ENCODE data around the gene LEMD1. TPM values are rescaled to one million over a fixed set of nuclear protein-coding genes. Genes with fewer than 3 reads are reported as not detected.
A peak's percentile ranks its signal among the peaks of the same experiment; 100 is the strongest.

Gene LEMD1
- total RNA-seq, 1 donor from 2014 or later: 15.0 TPM

DNA sequence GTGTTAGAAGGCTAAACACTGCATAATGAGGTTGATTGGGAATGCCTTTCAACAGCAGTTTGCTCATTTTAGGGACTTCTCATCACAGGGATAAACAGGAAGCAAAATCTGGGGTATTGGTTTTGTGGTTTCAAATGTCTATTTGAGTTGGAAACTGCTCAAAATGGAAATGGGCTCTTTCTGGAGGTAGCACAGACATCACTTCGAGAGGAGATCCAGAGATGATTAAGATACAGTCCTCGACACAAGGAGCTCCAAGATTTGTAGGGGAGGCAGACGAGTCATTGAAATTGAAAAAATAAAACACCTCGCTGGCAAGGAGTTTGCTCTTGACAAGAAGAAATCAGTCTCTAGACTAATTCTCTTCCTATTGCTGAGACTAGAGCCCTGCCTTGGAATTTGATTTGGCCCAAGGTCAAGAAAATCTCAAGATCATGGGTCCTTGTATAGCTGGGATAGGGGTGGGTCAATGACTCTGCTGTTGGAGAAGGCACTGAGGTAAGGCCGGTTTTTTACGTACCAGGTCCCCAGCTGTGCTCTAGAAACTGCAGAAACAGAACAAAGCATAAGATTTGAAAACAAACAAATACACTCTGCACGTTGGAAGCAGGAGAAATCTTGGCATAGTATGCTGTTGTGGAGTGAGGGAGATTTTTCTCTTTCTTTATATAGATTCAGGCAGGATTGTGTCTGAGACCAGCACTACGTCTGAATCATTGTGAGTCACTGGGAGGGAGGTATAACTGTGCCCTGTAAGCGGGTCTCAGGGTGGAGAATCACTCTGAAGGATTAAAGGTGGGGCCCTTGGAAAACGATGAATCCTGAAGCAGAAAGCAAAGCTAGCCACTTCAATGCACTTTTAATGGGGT, 47.4 kb downstream of the LEMD1 start:
- Histone ChIP-seq H4K20me1 (ENCODE audit: low read depth) (no peaks in the 10 kb centered on the region), H3K79me2 (ENCODE audit: low read depth) (no peaks in the 10 kb centered on the region), H2AFZ (replicated peaks) (no peak overlapping the region), H3K4me1 (peaks cover 44% of the 10 kb centered on the region), H3K4me2 (no peak overlapping the region), H3K36me3 (no peaks in the 10 kb centered on the region), H3K9me3 (ENCODE audit: low read depth) (no peaks in the 10 kb centered on the region), H3K27ac (no peak overlapping the region), H3K9ac (no peak overlapping the region), H3F3A (ENCODE audit: low read depth) (peaks cover 13% of the 10 kb centered on the region), H3K4me3 (no peak overlapping the region), H3K27me3 (no peaks in the 10 kb centered on the region)
- Mint-ChIP-seq H3K4me1 (peaks cover 48% of the 10 kb centered on the region), H3K9me3 (no peaks in the 10 kb centered on the region), H3K4me3 (no peak overlapping the region), H3K27ac (no peak overlapping the region), H3K36me3 (peaks cover 3% of the 10 kb centered on the region), H3K27me3 (ENCODE audit: insufficient read depth, low read depth) (peaks cover 2% of the 10 kb centered on the region)
- TF ChIP-seq EZH2phosphoT487 (IDR thresholded peaks at IDR 0.05): no peak
- TF ChIP-seq EZH2 (IDR thresholded peaks at IDR 0.05): no peak
- TF ChIP-seq, protein P1, sequence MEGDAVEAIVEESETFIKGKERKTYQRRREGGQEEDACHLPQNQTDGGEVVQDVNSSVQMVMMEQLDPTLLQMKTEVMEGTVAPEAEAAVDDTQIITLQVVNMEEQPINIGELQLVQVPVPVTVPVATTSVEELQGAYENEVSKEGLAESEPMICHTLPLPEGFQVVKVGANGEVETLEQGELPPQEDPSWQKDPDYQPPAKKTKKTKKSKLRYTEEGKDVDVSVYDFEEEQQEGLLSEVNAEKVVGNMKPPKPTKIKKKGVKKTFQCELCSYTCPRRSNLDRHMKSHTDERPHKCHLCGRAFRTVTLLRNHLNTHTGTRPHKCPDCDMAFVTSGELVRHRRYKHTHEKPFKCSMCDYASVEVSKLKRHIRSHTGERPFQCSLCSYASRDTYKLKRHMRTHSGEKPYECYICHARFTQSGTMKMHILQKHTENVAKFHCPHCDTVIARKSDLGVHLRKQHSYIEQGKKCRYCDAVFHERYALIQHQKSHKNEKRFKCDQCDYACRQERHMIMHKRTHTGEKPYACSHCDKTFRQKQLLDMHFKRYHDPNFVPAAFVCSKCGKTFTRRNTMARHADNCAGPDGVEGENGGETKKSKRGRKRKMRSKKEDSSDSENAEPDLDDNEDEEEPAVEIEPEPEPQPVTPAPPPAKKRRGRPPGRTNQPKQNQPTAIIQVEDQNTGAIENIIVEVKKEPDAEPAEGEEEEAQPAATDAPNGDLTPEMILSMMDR (IDR thresholded peaks at IDR 0.05): no peak
- DNase-seq (ENCODE audit: low spot score): no peak

DNA sequence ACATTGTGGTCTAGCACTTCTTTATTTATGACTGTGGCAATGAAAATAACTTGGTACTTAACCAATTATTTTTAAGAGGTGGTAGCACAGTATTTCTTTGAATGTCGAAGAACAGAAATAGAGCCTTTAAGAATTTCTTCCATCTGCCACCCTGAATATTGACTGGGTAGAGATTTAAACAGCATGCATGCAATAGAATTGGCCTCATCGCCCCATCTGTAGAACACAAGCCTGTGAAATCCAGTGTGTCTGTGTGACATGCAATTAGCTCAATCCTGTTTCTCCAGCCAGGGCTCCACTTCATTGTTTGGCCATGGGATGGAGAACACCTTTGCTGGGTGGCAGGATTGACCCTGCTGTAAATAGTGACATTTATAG, 48.1 kb downstream of the LEMD1 start:
- no peak for DNase-seq (ENCODE audit: low spot score)
- H3K36me3 Mint-ChIP-seq: no peaks in the 10 kb centered on the region
- no peak overlapping the region for H3K4me3 Mint-ChIP-seq
- no peaks in the 10 kb centered on the region for H3K9me3 Mint-ChIP-seq
- no peak overlapping the region for H3K4me2 ChIP-seq
- H2AFZ ChIP-seq (replicated peaks): no peak overlapping the region
- no peak overlapping the region for H3K27ac Mint-ChIP-seq
- H3K36me3 ChIP-seq: no peaks in the 10 kb centered on the region
- H3K4me3 ChIP-seq: no peak overlapping the region
- TF ChIP-seq EZH2phosphoT487 (IDR thresholded peaks at IDR 0.05) (no peak), EZH2 (IDR thresholded peaks at IDR 0.05) (no peak)
- TF ChIP-seq, protein P1 (IDR thresholded peaks at IDR 0.05): no peak
- peaks cover 14% of the 10 kb centered on the region for H3F3A ChIP-seq (ENCODE audit: low read depth)
- peaks cover 2% of the 10 kb centered on the region for H3K27me3 Mint-ChIP-seq (ENCODE audit: insufficient read depth, low read depth)
- no peaks in the 10 kb centered on the region for H4K20me1 ChIP-seq (ENCODE audit: low read depth)
- H3K4me1 Mint-ChIP-seq: peaks cover 48% of the 10 kb centered on the region
- peaks cover 44% of the 10 kb centered on the region for H3K4me1 ChIP-seq
- H3K27me3 ChIP-seq: no peaks in the 10 kb centered on the region
- no peak overlapping the region for H3K27ac ChIP-seq
- no peaks in the 10 kb centered on the region for H3K79me2 ChIP-seq (ENCODE audit: low read depth)
- H3K9me3 ChIP-seq (ENCODE audit: low read depth): no peaks in the 10 kb centered on the region
- no peak overlapping the region for H3K9ac ChIP-seq

DNA sequence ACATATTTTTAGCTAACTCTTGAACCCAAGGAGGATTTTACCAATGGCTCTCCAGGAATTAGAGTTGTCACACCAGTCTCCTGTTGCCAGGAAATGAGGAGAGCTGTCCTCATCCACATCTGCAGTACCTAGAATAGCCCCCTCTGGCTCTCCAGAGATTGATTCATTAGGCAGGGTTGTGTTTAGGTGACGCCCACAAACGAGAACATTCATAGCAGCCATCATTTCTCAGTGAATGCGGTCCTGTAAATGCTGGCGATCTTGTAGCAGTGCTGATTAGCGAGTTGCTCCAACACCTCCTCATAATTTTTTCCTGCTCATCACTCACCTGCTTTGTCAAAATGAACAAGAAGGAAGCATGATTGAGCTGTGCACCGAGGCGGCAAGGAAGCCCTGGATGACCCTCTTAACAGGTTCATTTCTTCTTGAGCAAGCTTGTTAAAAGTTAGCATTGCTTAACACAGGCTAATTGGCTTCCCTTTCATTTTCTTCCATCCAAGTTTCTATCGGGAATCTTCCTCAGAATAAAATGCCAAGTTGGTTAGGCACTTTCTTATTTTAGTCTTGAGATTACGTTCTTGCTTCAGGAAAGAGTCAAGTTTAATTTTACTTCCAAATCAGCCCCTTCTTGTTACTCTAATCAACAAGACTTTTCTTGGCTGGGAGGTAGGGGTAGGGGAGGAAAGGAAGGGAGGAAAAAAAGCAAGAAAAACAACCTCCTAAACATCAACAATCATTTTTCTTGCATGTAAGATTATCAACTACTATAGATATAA, 48.6 kb downstream of the LEMD1 start:
- Mint-ChIP-seq H3K4me1 (peaks cover 48% of the 10 kb centered on the region), H3K27me3 (ENCODE audit: insufficient read depth, low read depth) (peaks cover 2% of the 10 kb centered on the region), H3K4me3 (no peak overlapping the region), H3K27ac (no peak overlapping the region), H3K9me3 (no peaks in the 10 kb centered on the region), H3K36me3 (no peaks in the 10 kb centered on the region)
- peak overlapping the region; percentile 41 for H3K4me2 ChIP-seq
- no peak overlapping the region for H3K4me3 ChIP-seq
- TF ChIP-seq, protein P1 (IDR thresholded peaks at IDR 0.05): no peak
- TF ChIP-seq EZH2phosphoT487 (IDR thresholded peaks at IDR 0.05): no peak
- TF ChIP-seq EZH2 (IDR thresholded peaks at IDR 0.05): no peak
- peaks cover 44% of the 10 kb centered on the region for H3K4me1 ChIP-seq
- no peak for DNase-seq (ENCODE audit: low spot score)
- no peaks in the 10 kb centered on the region for H4K20me1 ChIP-seq (ENCODE audit: low read depth)
- H3K36me3 ChIP-seq: no peaks in the 10 kb centered on the region
- H3K9me3 ChIP-seq (ENCODE audit: low read depth): no peaks in the 10 kb centered on the region
- no peak overlapping the region for H3K9ac ChIP-seq
- H2AFZ ChIP-seq (replicated peaks): no peak overlapping the region
- H3K27ac ChIP-seq: no peak overlapping the region
- H3K79me2 ChIP-seq (ENCODE audit: low read depth): no peaks in the 10 kb centered on the region
- peaks cover 14% of the 10 kb centered on the region for H3F3A ChIP-seq (ENCODE audit: low read depth)
- H3K27me3 ChIP-seq: no peaks in the 10 kb centered on the region

Measured in neural progenitor cell (in vitro differentiated cells).